H1 (cell line): Measurements from ENCODE around the gene NCSTN. TPM values are rescaled to one million over a fixed set of nuclear protein-coding genes. Genes with fewer than 3 reads are reported as not detected.

Source experiments
- EP300 ChIP-seq, 2 experiments: IDR thresholded peaks; 1 replicate in 1 of 2; 2 replicates in 1 of 2; pipeline ENCODE4 v1.6.1; 2011 to 2012; ENCODE audit warnings: low read depth in 2 of 2, low read length in 2 of 2, mild to moderate bottlenecking in 2 of 2, borderline replicate concordance in 1 of 2, inconsistent platforms in 1 of 2, moderate library complexity in 1 of 2
- RFX5 ChIP-seq: IDR thresholded peaks from 2 replicates; pipeline ENCODE4 v1.6.1; 2011; ENCODE audit warnings: low read depth, low read length, improper control_type of control experiment, borderline replicate concordance
- polyA plus RNA-seq, 7 experiments: library from polyadenylated mRNA; depleted of rRNA in 3 of 7; stranded (reverse) in 5 of 7; unstranded in 2 of 7; fragments of >200 nt in 5 of 7; fragments of 200-250 nt in 2 of 7; gene quantifications; 1 replicate in 5 of 7; 2 replicates in 1 of 7; 4 replicates in 1 of 7; pipeline versions ENCODE4 v1.2.1 to v1.2.3, GENCODE V29; 2011 to 2013; ENCODE audit warnings: missing spikeins in 2 of 7, mixed read lengths in 2 of 7
- total RNA-seq: library from RNA; stranded (reverse); fragmentation: NEBNext Ultra II Directional; extraction: Animal tissue kit (Norgen Biotek cat#: 25700); gene quantifications from 2 replicates; pipeline ENCODE4 v1.2.1, GENCODE V29; 2021
- TF ChIP-seq, protein P1 (sequence below): fragments of 300-600 bp; sonication (generic); IDR thresholded peaks from 2 replicates; pipeline ENCODE4 v1.7.1; 2012; ENCODE audit warnings: low read length, moderate library complexity, mild to moderate bottlenecking, inconsistent platforms; ENCODE audit not compliant: insufficient replicate concordance
- TF ChIP-seq, protein P2 (sequence below): IDR thresholded peaks from 2 replicates; pipeline ENCODE4 v1.6.1; 2011; ENCODE audit warnings: low read length, improper control_type of control experiment

NCSTN gene
- total and polyA plus RNA-seq, 2 of the 8 experiments (the other 6 are each of a cell fraction or from before 2014, with no cell fraction given): 64.7 to 125 TPM

DNA sequence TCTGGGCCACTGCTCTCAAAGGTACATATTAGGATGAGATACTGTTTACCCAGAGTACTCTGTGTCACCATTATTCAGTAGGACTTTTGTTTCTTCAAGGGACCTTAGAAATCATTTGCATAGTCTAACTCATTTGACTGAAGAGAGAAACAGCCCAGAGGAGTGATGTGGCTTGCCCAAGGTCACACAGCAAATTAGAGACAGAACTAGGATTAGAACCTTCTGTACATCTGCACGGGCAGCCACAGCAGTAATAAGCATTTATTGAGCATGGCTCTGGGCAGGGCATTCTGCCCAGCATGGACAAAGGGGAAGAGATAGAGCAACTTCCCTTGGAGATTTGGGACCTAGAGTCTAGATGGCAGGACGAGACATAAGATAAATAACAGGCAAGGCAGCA is 18.0 kb downstream of the NCSTN start (continued):
- TF ChIP-seq EP300 (IDR thresholded peaks at IDR 0.05; ENCODE audit: borderline replicate concordance in 1 of 2, low read depth in 2 of 2, low read length in 2 of 2) (no peak), RFX5 (no peak)
- TF ChIP-seq, protein P1, sequence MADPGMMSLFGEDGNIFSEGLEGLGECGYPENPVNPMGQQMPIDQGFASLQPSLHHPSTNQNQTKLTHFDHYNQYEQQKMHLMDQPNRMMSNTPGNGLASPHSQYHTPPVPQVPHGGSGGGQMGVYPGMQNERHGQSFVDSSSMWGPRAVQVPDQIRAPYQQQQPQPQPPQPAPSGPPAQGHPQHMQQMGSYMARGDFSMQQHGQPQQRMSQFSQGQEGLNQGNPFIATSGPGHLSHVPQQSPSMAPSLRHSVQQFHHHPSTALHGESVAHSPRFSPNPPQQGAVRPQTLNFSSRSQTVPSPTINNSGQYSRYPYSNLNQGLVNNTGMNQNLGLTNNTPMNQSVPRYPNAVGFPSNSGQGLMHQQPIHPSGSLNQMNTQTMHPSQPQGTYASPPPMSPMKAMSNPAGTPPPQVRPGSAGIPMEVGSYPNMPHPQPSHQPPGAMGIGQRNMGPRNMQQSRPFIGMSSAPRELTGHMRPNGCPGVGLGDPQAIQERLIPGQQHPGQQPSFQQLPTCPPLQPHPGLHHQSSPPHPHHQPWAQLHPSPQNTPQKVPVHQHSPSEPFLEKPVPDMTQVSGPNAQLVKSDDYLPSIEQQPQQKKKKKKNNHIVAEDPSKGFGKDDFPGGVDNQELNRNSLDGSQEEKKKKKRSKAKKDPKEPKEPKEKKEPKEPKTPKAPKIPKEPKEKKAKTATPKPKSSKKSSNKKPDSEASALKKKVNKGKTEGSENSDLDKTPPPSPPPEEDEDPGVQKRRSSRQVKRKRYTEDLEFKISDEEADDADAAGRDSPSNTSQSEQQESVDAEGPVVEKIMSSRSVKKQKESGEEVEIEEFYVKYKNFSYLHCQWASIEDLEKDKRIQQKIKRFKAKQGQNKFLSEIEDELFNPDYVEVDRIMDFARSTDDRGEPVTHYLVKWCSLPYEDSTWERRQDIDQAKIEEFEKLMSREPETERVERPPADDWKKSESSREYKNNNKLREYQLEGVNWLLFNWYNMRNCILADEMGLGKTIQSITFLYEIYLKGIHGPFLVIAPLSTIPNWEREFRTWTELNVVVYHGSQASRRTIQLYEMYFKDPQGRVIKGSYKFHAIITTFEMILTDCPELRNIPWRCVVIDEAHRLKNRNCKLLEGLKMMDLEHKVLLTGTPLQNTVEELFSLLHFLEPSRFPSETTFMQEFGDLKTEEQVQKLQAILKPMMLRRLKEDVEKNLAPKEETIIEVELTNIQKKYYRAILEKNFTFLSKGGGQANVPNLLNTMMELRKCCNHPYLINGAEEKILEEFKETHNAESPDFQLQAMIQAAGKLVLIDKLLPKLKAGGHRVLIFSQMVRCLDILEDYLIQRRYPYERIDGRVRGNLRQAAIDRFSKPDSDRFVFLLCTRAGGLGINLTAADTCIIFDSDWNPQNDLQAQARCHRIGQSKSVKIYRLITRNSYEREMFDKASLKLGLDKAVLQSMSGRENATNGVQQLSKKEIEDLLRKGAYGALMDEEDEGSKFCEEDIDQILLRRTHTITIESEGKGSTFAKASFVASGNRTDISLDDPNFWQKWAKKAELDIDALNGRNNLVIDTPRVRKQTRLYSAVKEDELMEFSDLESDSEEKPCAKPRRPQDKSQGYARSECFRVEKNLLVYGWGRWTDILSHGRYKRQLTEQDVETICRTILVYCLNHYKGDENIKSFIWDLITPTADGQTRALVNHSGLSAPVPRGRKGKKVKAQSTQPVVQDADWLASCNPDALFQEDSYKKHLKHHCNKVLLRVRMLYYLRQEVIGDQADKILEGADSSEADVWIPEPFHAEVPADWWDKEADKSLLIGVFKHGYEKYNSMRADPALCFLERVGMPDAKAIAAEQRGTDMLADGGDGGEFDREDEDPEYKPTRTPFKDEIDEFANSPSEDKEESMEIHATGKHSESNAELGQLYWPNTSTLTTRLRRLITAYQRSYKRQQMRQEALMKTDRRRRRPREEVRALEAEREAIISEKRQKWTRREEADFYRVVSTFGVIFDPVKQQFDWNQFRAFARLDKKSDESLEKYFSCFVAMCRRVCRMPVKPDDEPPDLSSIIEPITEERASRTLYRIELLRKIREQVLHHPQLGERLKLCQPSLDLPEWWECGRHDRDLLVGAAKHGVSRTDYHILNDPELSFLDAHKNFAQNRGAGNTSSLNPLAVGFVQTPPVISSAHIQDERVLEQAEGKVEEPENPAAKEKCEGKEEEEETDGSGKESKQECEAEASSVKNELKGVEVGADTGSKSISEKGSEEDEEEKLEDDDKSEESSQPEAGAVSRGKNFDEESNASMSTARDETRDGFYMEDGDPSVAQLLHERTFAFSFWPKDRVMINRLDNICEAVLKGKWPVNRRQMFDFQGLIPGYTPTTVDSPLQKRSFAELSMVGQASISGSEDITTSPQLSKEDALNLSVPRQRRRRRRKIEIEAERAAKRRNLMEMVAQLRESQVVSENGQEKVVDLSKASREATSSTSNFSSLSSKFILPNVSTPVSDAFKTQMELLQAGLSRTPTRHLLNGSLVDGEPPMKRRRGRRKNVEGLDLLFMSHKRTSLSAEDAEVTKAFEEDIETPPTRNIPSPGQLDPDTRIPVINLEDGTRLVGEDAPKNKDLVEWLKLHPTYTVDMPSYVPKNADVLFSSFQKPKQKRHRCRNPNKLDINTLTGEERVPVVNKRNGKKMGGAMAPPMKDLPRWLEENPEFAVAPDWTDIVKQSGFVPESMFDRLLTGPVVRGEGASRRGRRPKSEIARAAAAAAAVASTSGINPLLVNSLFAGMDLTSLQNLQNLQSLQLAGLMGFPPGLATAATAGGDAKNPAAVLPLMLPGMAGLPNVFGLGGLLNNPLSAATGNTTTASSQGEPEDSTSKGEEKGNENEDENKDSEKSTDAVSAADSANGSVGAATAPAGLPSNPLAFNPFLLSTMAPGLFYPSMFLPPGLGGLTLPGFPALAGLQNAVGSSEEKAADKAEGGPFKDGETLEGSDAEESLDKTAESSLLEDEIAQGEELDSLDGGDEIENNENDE: no peak
- TF ChIP-seq, protein P2, sequence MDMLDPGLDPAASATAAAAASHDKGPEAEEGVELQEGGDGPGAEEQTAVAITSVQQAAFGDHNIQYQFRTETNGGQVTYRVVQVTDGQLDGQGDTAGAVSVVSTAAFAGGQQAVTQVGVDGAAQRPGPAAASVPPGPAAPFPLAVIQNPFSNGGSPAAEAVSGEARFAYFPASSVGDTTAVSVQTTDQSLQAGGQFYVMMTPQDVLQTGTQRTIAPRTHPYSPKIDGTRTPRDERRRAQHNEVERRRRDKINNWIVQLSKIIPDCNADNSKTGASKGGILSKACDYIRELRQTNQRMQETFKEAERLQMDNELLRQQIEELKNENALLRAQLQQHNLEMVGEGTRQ: no peak
